ENCODE results near the gene GUCA1A. TPM values are rescaled to one million over a fixed set of nuclear protein-coding genes. Genes with fewer than 3 reads are reported as not detected.

Gene GUCA1A
- total RNA-seq, 1 experiment from 2014 or later, result not detected

GRCh38 chr6:42140756-42141602, 32.2 kb upstream of the GUCA1A start:
- no peaks in the 10 kb centered on the region for H3K27me3 ChIP-seq (ENCODE audit: control insufficient read depth, insufficient read depth, low read length)
- no peaks in the 10 kb centered on the region; the same call in 1 of the 2 replicates for H3K36me3 ChIP-seq (ENCODE audit: control insufficient read depth, insufficient read depth, low read length)
- H3K9me3 ChIP-seq (ENCODE audit: control insufficient read depth, insufficient read depth, low read depth, low read length), result no peaks in the 10 kb centered on the region
- H3K4me3 ChIP-seq (ENCODE audit: low read depth in 2 of 2, low read length in 2 of 2), result peak overlapping the region; percentile 58 to 77
- ChIA-PET CTCF (no interaction called here), POLR2A (no interaction called here)
- H3K27ac ChIP-seq (ENCODE audit: low read length), result peak overlapping the region; percentile 94
- in situ Hi-C loops (cut with HindIII; ENCODE audit: low pct_unique_long_range_greater_than_20kb, low sequenced_read_pairs), result no loop called here
- ATAC-seq (no peak), DNase-seq (ENCODE audit: low read depth, low spot score) (no peak)
- intact Hi-C loops (cut with micrococcal nuclease; ENCODE audit: unreplicated experiment), result no loop called here
- TF ChIP-seq TCF7L2 (IDR thresholded peaks at IDR 0.05; ENCODE audit: low read depth, low read length) (peak; percentile 79), CTCF (IDR thresholded peaks at IDR 0.05) (no peak), POLR2AphosphoS5 (IDR thresholded peaks at IDR 0.05; ENCODE audit: low read depth, low read length) (no peak), REST (IDR thresholded peaks at IDR 0.05; ENCODE audit: insufficient read depth in 1 of 2, low read depth in 2 of 2, low read length in 1 of 2) (no peak), SIN3A (IDR thresholded peaks at IDR 0.05; ENCODE audit: borderline replicate concordance, insufficient read depth, low read depth, low read length) (no peak)
- peaks cover 63% of the 10 kb centered on the region for H3K4me1 ChIP-seq (ENCODE audit: control insufficient read depth, insufficient read depth, low read length)
- no TSS peak for BruUV-seq (replicated peaks)

GRCh38 chr6:42141603-42142117, 31.5 kb upstream of the GUCA1A start:
- Histone ChIP-seq H3K36me3 (ENCODE audit: control insufficient read depth, insufficient read depth, low read length) (no peaks in the 10 kb centered on the region; the same call in 1 of the 2 replicates), H3K4me1 (ENCODE audit: control insufficient read depth, insufficient read depth, low read length) (peaks cover 57% of the 10 kb centered on the region), H3K27ac (ENCODE audit: low read length) (peak overlapping the region; percentile 94), H3K9me3 (ENCODE audit: control insufficient read depth, insufficient read depth, low read depth, low read length) (no peaks in the 10 kb centered on the region), H3K27me3 (ENCODE audit: control insufficient read depth, insufficient read depth, low read length) (no peaks in the 10 kb centered on the region), H3K4me3 (ENCODE audit: low read depth in 2 of 2, low read length in 2 of 2) (peak overlapping the region; percentile 58 to 77)
- TF ChIP-seq TCF7L2 (IDR thresholded peaks at IDR 0.05; ENCODE audit: low read depth, low read length) (no peak; the same call in 1 of the 2 replicates), SIN3A (IDR thresholded peaks at IDR 0.05; ENCODE audit: borderline replicate concordance, insufficient read depth, low read depth, low read length) (no peak), POLR2AphosphoS5 (IDR thresholded peaks at IDR 0.05; ENCODE audit: low read depth, low read length) (no peak), REST (IDR thresholded peaks at IDR 0.05; ENCODE audit: insufficient read depth in 1 of 2, low read depth in 2 of 2, low read length in 1 of 2) (no peak), CTCF (IDR thresholded peaks at IDR 0.05) (no peak)
- no peak for DNase-seq (ENCODE audit: low read depth, low spot score)
- ChIA-PET POLR2A (no interaction called here), CTCF (no interaction called here)
- ATAC-seq, result 0 out of 2 replicates have a peak, but pooled peaks have one; percentile 13
- intact Hi-C loops (cut with micrococcal nuclease; ENCODE audit: unreplicated experiment), result no loop called here
- BruUV-seq (replicated peaks), result no TSS peak
- in situ Hi-C loops (cut with HindIII; ENCODE audit: low pct_unique_long_range_greater_than_20kb, low sequenced_read_pairs), result no loop called here

Data from Panc1 (cell line).